GM12874 (cell line): ENCODE data around the gene CX3CR1.

Experiments
- CTCF ChIP-seq: IDR thresholded peaks from 2 replicates; pipeline ENCODE4 v1.5.1; 2011; ENCODE audit warnings: low read depth, mild to moderate bottlenecking, control low read depth, low read length, moderate library complexity; ENCODE audit not compliant: insufficient read depth

Gene CX3CR1

GRCh38 chr3:39279745-39280517 lies at the start of gene CX3CR1:
Gene CX3CR1 (minus strand): TSS chr3:39280036. CDS start chr3:39266509, 13,527 bp downstream.
- TF ChIP-seq CTCF: no peak

GRCh38 chr3:39329493-39329892 lies 49.7 kb upstream of the CX3CR1 start, which contains the start of gene CCR8:
Gene CCR8 (plus strand): TSS chr3:39329709. CDS start chr3:39332332, 2,623 bp downstream.
- TF ChIP-seq CTCF: no peak

- no peak for TF ChIP-seq CTCF
These were observed 48.0 kb upstream of the CX3CR1 start for GRCh38 chr3:39327746-39328349.

GRCh38 chr3:39327053-39327745 lies 47.4 kb upstream of the CX3CR1 start:
- TF ChIP-seq CTCF: no peak

- no peak for TF ChIP-seq CTCF
These were observed 45.4 kb upstream of the CX3CR1 start for GRCh38 chr3:39325236-39325635.

GRCh38 chr3:39323494-39323893 lies 43.7 kb upstream of the CX3CR1 start:
- TF ChIP-seq CTCF: no peak

GRCh38 chr3:39322936-39323335 lies 43.1 kb upstream of the CX3CR1 start:
- no peak for TF ChIP-seq CTCF
